Adrenal gland (tissue), 12 donors: Measurements from ENCODE around the gene PPP2R5C. TPM values are rescaled to one million over a fixed set of nuclear protein-coding genes. Genes with fewer than 3 reads are reported as not detected.

Experiments
- DNase-seq, 7 donors: peaks; one replicate each; pipeline ENCODE4 v3.0.0-alpha.2; 2019 to 2020
- H3K27ac ChIP-seq, 5 donors: fragments of 200-600 bp; sonication (generic) in 4 of 5; 1 replicate in 3 of 5; 2 replicates in 2 of 5; pipeline versions ENCODE4 v1.5.1 to v1.8.0; 2016 to 2020; ENCODE audit warnings: mild to moderate bottlenecking in 1 of 5
- H3K27me3 ChIP-seq: fragments of 200-600 bp; 2 replicates; pipeline ENCODE4 v1.8.0; 2021
- H3K36me3 ChIP-seq, 2 donors: fragments of 200-600 bp; replicated peaks in 1 of 2; 1 replicate in 1 of 2; 2 replicates in 1 of 2; pipeline versions ENCODE4 v1.5.1 to v1.8.0; 2018 to 2022
- H3K4me1 ChIP-seq, 2 donors: fragments of 200-600 bp; replicated peaks in 1 of 2; 1 replicate in 1 of 2; 2 replicates in 1 of 2; pipeline versions ENCODE4 v1.5.1 to v1.8.0; 2018 to 2021
- H3K4me3 ChIP-seq, 4 donors: fragments of 200-600 bp; sonication (generic) in 3 of 4; one replicate each; pipeline ENCODE4 v1.5.1; 2016 to 2018
- H3K9me3 ChIP-seq, 3 donors: fragments of 200-600 bp; sonication (generic) in 1 of 3; replicated peaks in 1 of 3; 1 replicate in 2 of 3; 2 replicates in 1 of 3; pipeline versions ENCODE4 v1.5.1 to v1.8.0; 2016 to 2021
- POLR2A ChIP-seq, 2 donors: fragments of 450-650 bp; IDR thresholded peaks; one replicate each; pipeline ENCODE4 v1.6.1; 2017; ENCODE audit warnings: antibody characterized with exemption in 2 of 2, mild to moderate bottlenecking in 2 of 2, moderate library complexity in 1 of 2
- WGBS, 4 donors: extraction: QIAGEN DNeasy Blood & Tissue Kit in 2 of 4; methylation state at CpG; one replicate each; pipeline versions ENCODE4 v1.1.5 to v1.1.7; 2013 to 2017; 5-methylcytosine and 5-hydroxymethylcytosine counted together
- intact Hi-C, 2 donors: fragments of 100-400 bp; cut with DNase I; formaldehyde crosslinking; loops; one replicate each; pipeline versions ENCODE4 v1.14.1 to v1.15.0; 2022 to 2023
- polyA plus RNA-seq, 3 donors: library from polyadenylated mRNA; stranded (reverse); fragments of 200-250 nt in 2 of 3; fragments of 350-450 nt in 1 of 3; fragmentation: Illumina TruSeq in 1 of 3; extraction: RNeasy Lipid Tissue Mini Kit (QIAGEN cat#74804) in 1 of 3; gene quantifications; one replicate each; pipeline ENCODE4 v1.2.3, GENCODE V29; 2013 to 2014
- total RNA-seq, 9 donors: library from RNA; depleted of rRNA in 4 of 9; stranded (reverse); fragments of >200 nt in 4 of 9; fragments of 120-200 nt in 1 of 9; fragmentation: NEBNext Ultra II Directional in 1 of 9; extraction: Animal tissue kit (Norgen Biotek cat#: 25700) in 1 of 9; gene quantifications; one replicate each; pipeline versions ENCODE4 v1.1.0 to v1.2.4, GENCODE V29; 2013 to 2023
- TF ChIP-seq, protein P1 (sequence below), 6 experiments: fragments of 450-650 bp in 4 of 6; fragments of 200-600 bp in 2 of 6; sonication (generic) in 1 of 6; IDR thresholded peaks; 1 replicate in 5 of 6; 2 replicates in 1 of 6; pipeline versions ENCODE4 v1.5.1 to v1.8.0; 2016 to 2021; ENCODE audit warnings: antibody characterized with exemption in 6 of 6, mild to moderate bottlenecking in 2 of 6, moderate library complexity in 1 of 6
- donor health status: healthy with polysubstance abuse.
- donor health status: Bipolar disorder and iron deficiency.
- donor health status: DM: yes; HTN: yes; CAD: no.
- donor health status: DM: no; HTN: no; CAD: no.
- donor health status: DM: no; HTN: no; CAD: no.
- donor health status: DM: yes; HTN: yes; CAD: no.

Gene PPP2R5C
- total and polyA plus RNA-seq, 12 donors = 66.5 to 216 (median 134) TPM

DNA sequence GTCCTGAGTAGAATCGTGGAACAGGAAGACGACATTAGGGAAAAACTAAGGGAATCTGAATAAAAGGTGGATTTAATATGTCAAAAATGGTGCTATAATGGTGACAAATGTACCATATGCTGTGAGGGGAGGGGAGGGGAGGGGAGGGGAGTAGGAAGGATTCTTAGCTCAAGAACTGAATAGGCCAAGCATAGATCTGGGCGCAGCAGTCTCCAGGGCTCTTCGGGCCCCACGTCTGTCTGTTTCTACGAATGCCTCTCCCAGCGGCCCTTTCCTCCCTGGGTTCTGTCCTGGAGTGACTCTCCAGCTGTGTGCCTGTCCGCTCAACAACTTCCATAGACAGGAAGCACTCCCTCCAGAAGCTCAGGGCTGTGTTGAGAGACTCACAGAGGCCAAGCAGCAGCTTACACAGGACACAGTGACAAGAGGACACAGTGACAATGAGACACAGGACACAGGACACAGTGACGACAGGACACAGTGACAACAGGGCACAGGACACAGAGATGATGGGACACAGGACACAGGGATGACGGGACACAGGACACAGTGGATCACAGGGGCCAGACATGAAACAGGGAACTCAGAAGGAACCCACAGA lies 42.4 kb upstream of the PPP2R5C start:
- Histone ChIP-seq H3K4me3 (no peak overlapping the region), H3K9me3 (no peaks in the 10 kb centered on the region), H3K27ac (no peak overlapping the region), H3K27me3 (no peaks in the 10 kb centered on the region), H3K36me3 (no peaks in the 10 kb centered on the region), H3K4me1 (no peaks in the 10 kb centered on the region)
- intact Hi-C loops = no loop called here
- DNase-seq = peak in 3 of 7 donors; percentile 38 to 75 (median 40)
- TF ChIP-seq, protein P1, sequence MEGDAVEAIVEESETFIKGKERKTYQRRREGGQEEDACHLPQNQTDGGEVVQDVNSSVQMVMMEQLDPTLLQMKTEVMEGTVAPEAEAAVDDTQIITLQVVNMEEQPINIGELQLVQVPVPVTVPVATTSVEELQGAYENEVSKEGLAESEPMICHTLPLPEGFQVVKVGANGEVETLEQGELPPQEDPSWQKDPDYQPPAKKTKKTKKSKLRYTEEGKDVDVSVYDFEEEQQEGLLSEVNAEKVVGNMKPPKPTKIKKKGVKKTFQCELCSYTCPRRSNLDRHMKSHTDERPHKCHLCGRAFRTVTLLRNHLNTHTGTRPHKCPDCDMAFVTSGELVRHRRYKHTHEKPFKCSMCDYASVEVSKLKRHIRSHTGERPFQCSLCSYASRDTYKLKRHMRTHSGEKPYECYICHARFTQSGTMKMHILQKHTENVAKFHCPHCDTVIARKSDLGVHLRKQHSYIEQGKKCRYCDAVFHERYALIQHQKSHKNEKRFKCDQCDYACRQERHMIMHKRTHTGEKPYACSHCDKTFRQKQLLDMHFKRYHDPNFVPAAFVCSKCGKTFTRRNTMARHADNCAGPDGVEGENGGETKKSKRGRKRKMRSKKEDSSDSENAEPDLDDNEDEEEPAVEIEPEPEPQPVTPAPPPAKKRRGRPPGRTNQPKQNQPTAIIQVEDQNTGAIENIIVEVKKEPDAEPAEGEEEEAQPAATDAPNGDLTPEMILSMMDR (IDR thresholded peaks at IDR 0.05) = no peak
- peak in 1 of 2 donors; percentile 18 for TF ChIP-seq POLR2A (IDR thresholded peaks at IDR 0.05)
- WGBS, 4 donors = 65 to 82% (median 70%) methylated on average over 4 to 10 of the region's 10 CpGs

DNA sequence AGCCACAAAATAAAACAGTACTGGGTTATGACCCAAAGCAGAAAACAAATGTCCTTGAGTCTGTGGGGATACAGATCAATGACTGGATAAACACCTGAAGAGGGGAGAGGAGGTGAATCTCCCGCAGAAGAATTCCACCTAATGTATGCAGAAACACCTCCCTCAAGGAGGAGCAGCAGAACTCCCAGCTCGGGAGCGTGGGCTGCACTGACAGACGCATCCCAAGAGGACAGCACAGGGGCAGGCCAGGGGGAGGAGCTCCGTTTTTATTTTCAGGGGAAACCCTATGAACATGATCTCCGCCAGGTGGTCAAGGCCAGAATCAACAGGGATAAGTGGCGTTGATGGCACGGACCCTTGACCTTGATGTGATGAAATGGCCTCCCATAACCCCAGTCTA lies 41.8 kb upstream of the PPP2R5C start:
- H3K9me3 ChIP-seq = no peaks in the 10 kb centered on the region
- H3K4me1 ChIP-seq = no peaks in the 10 kb centered on the region
- TF ChIP-seq, protein P1 (IDR thresholded peaks at IDR 0.05) = no peak
- no peak for TF ChIP-seq POLR2A (IDR thresholded peaks at IDR 0.05)
- H3K27me3 ChIP-seq = no peaks in the 10 kb centered on the region
- 30 to 47% (median 43%) methylated on average over 8 of the region's 8 CpGs for WGBS, 4 donors
- intact Hi-C loops = no loop called here
- peak in 1 of 7 donors; percentile 49 for DNase-seq
- no peaks in the 10 kb centered on the region for H3K36me3 ChIP-seq
- H3K27ac ChIP-seq = peak overlapping the region in 1 of 5 donors; percentile 58
- no peak overlapping the region for H3K4me3 ChIP-seq

DNA sequence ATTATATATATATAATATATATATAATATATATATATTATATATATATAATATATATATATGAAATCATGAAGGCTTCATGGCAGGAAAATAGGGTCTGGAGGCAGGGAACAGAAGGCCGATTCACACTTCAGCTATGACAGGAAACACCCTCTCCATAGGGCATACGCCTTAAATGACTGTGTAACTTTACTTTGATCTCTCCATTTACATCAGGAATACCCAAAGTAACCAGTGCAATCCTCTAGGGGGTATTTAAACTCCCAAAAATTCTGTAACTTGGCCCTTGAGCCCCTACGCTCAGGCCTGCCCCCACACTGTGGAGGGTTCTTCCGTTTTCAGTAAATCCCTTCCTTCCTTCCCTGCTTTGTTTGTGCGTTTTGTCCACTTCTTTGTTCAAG lies 40.4 kb upstream of the PPP2R5C start:
- Histone ChIP-seq H3K4me1 (no peaks in the 10 kb centered on the region), H3K9me3 (no peaks in the 10 kb centered on the region), H3K27me3 (no peaks in the 10 kb centered on the region), H3K36me3 (no peaks in the 10 kb centered on the region), H3K4me3 (no peak overlapping the region), H3K27ac (peak overlapping the region in 1 of 5 donors; percentile 44)
- intact Hi-C loops = no loop called here
- 68 to 78% (median 76%) methylated on average over 5 of the region's 5 CpGs for WGBS, 4 donors
- DNase-seq = peak in 1 of 7 donors; percentile 6
- no peak for TF ChIP-seq POLR2A (IDR thresholded peaks at IDR 0.05)
- TF ChIP-seq, protein P1 (IDR thresholded peaks at IDR 0.05) = no peak

DNA sequence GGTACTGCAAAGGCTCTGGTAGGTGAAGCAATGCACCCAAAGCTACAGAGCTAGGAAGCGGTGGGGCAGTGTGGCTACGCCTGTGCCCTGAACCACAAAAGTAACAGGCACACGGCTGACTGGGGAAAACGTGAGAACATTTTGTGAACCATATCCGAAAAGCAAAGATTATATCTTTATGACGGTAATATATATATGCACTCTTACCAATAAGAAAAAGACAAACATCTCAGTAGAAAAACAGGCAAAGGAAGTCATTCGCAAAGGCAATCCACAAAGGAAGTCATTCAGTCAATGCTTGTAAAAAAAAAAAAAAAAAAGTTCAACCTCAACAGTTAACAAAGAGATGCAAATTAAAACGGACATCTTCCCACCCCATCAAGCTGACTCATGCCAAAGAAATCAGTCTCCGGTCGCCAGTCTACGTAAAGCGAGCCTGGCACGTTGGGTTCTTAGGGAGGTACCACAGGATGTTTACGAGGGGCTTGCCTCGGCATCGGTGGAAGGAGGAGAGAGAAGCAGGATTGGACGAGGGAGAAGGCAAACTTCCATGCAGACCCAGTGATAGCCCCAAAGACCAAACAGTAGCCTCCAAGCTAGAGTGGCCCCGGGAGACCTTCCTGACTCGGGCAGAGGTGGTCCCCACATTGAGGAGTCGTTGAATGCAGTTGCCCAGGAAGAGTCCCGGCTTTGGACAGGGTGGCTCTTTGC lies 39.4 kb upstream of the PPP2R5C start:
- Histone ChIP-seq H3K4me3 (no peak overlapping the region), H3K9me3 (no peaks in the 10 kb centered on the region), H3K27ac (peak overlapping the region in 2 of 5 donors; percentile 44 to 73), H3K36me3 (no peaks in the 10 kb centered on the region), H3K4me1 (no peaks in the 10 kb centered on the region), H3K27me3 (no peaks in the 10 kb centered on the region)
- intact Hi-C loops = no loop called here
- peak in 3 of 7 donors; percentile 42 to 65 (median 50) for DNase-seq
- WGBS, 4 donors = 59 to 69% (median 68%) methylated on average over 21 of the region's 21 CpGs
- TF ChIP-seq, protein P1 (IDR thresholded peaks at IDR 0.05) = no peak
- TF ChIP-seq POLR2A (IDR thresholded peaks at IDR 0.05) = no peak
